H1 (cell line): ENCODE results near the gene FHIT. TPM values are rescaled to one million over a fixed set of nuclear protein-coding genes. Genes with fewer than 3 reads are reported as not detected.

Source experiments
- CTCF ChIA-PET: fragments of 300-600 bp; sonication (Branson Sonifier 250); formaldehyde crosslinking; loops from one replicate; lab custom pipeline; 2021; ENCODE audit not compliant: partially characterized antibody; lab: Charles Lee
- POLR2A ChIA-PET: fragments of 300-600 bp; sonication (Branson Sonifier 250); formaldehyde crosslinking; loops from one replicate; lab custom pipeline; 2021; ENCODE audit warnings: inconsistent platforms; ENCODE audit not compliant: partially characterized antibody; lab: Charles Lee
- DNase-seq, 2 experiments: peaks; one replicate each; pipeline versions ENCODE4 v3.0.0 to v3.0.0-alpha.2; 2010 to 2022; ENCODE audit warnings: low spot score in 2 of 2, low read depth in 1 of 2, mixed read lengths in 1 of 2
- FAIRE-seq: peaks from 2 replicates; lab custom pipeline; 2011; peaks lifted over from hg19 to GRCh38; lab: Jason Lieb, UNC
- H2AFZ ChIP-seq: 2 replicates; pipeline ENCODE4 v1.8.1; 2012; ENCODE audit warnings: low read length, inconsistent platforms
- H2AK5ac ChIP-seq: 2 replicates; pipeline ENCODE4 v1.6.1; 2013; ENCODE audit warnings: low read depth, low read length
- H2BK120ac ChIP-seq: replicated peaks from 2 replicates; pipeline ENCODE3; 2013; ENCODE audit warnings: low read depth, low read length, inconsistent platforms
- H2BK12ac ChIP-seq: 2 replicates; pipeline ENCODE4 v1.6.1; 2013; ENCODE audit warnings: low read depth, low read length
- H2BK15ac ChIP-seq: 2 replicates; pipeline ENCODE4 v1.6.1; 2013; ENCODE audit warnings: low read length
- H2BK20ac ChIP-seq: 2 replicates; pipeline ENCODE4 v1.6.1; 2013; ENCODE audit warnings: low read length
- H2BK5ac ChIP-seq: 2 replicates; pipeline ENCODE4 v1.6.1; 2013; ENCODE audit warnings: low read depth, low read length
- H3K14ac ChIP-seq: 2 replicates; pipeline ENCODE4 v1.6.1; 2013; ENCODE audit warnings: inconsistent platforms; ENCODE audit not compliant: insufficient read length
- H3K18ac ChIP-seq: 2 replicates; pipeline ENCODE4 v1.6.1; 2013; ENCODE audit warnings: low read length; ENCODE audit errors: extremely low read depth
- H3K23ac ChIP-seq: 2 replicates; pipeline ENCODE4 v1.6.1; 2013; ENCODE audit warnings: inconsistent platforms; ENCODE audit not compliant: insufficient read length
- H3K23me2 ChIP-seq: 2 replicates; pipeline ENCODE4 v1.6.1; 2013; ENCODE audit warnings: low read depth, low read length
- H3K27ac ChIP-seq: 2 replicates; pipeline ENCODE4 v1.6.1; 2011; ENCODE audit warnings: low read depth, low read length, inconsistent platforms
- H3K27me3 ChIP-seq, 4 experiments: replicated peaks in 1 of 4; 1 replicate in 1 of 4; 2 replicates in 3 of 4; pipeline versions ENCODE4 v1.6.1 to v1.8.1; 2011 to 2013; ENCODE audit warnings: low read length in 3 of 4, mild to moderate bottlenecking in 3 of 4, inconsistent platforms in 2 of 4, mixed read lengths in 2 of 4, moderate library complexity in 1 of 4; ENCODE audit not compliant: control insufficient read depth in 3 of 4, insufficient read depth in 3 of 4; ENCODE audit errors: extremely low read depth in 1 of 4
- H3K36me3 ChIP-seq, 4 experiments: 2 replicates each; pipeline versions ENCODE4 v1.6.1 to v1.8.1; 2011 to 2013; ENCODE audit warnings: mild to moderate bottlenecking in 4 of 4, low read length in 3 of 4, moderate library complexity in 2 of 4, control low read depth in 1 of 4, inconsistent platforms in 1 of 4; ENCODE audit not compliant: insufficient read depth in 4 of 4, control insufficient read depth in 2 of 4
- H3K4ac ChIP-seq: replicated peaks from 2 replicates; pipeline ENCODE3; 2013; ENCODE audit warnings: low read length, low read depth, mixed read lengths, inconsistent platforms; ENCODE audit not compliant: insufficient read length
- H3K4me1 ChIP-seq, 4 experiments: replicated peaks in 1 of 4; 1 replicate in 1 of 4; 2 replicates in 3 of 4; pipeline versions ENCODE4 v1.6.1 to v1.8.1; 2011 to 2013; ENCODE audit warnings: low read length in 3 of 4, inconsistent platforms in 2 of 4, mixed read lengths in 1 of 4; ENCODE audit not compliant: insufficient read depth in 4 of 4, control insufficient read depth in 3 of 4
- H3K4me2 ChIP-seq, 2 experiments: 2 replicates each; pipeline versions ENCODE4 v1.6.1 to v1.8.1; 2011 to 2013; ENCODE audit warnings: low read depth in 2 of 2, low read length in 2 of 2, control low read depth in 1 of 2, inconsistent platforms in 1 of 2, mild to moderate bottlenecking in 1 of 2; ENCODE audit not compliant: insufficient read depth in 1 of 2
- H3K4me3 ChIP-seq, 4 experiments: fragments of 200-600, 300-600 bp in 1 of 4; sonication (generic), shearing (Covaris generic), sonication (Bioruptor Twin) in 1 of 4; 2 replicates each; pipeline versions ENCODE4 v1.5.1 to v1.8.1; 2011 to 2016; ENCODE audit warnings: low read length in 4 of 4, low read depth in 3 of 4, control low read depth in 2 of 4, inconsistent platforms in 2 of 4, mild to moderate bottlenecking in 2 of 4, mixed read lengths in 1 of 4, moderate library complexity in 1 of 4; ENCODE audit not compliant: insufficient read depth in 2 of 4; ENCODE audit errors: extremely low read depth in 1 of 4
- H3K56ac ChIP-seq: replicated peaks from 2 replicates; pipeline ENCODE3; 2013; ENCODE audit warnings: low read depth, mild to moderate bottlenecking, mixed read lengths, low read length, inconsistent platforms; ENCODE audit not compliant: insufficient read length
- H3K79me1 ChIP-seq: 2 replicates; pipeline ENCODE4 v1.6.1; 2013; ENCODE audit warnings: low read depth, low read length, control low read depth
- H3K79me2 ChIP-seq, 2 experiments: 2 replicates each; pipeline versions ENCODE4 v1.6.1 to v1.8.1; 2012 to 2013; ENCODE audit warnings: low read length in 2 of 2, mild to moderate bottlenecking in 2 of 2, inconsistent platforms in 1 of 2; ENCODE audit not compliant: insufficient read depth in 2 of 2, control insufficient read depth in 1 of 2
- H3K9ac ChIP-seq, 4 experiments: replicated peaks in 1 of 4; 1 replicate in 1 of 4; 2 replicates in 3 of 4; pipeline versions ENCODE4 v1.6.1 to v1.8.1; 2011 to 2013; ENCODE audit warnings: low read depth in 3 of 4, low read length in 3 of 4, control low read depth in 2 of 4, mild to moderate bottlenecking in 2 of 4, moderate library complexity in 2 of 4, inconsistent platforms in 1 of 4; ENCODE audit errors: extremely low read depth in 1 of 4
- H3K9me3 ChIP-seq, 2 experiments: 2 replicates each; pipeline versions ENCODE4 v1.6.1 to v1.8.1; 2012 to 2013; ENCODE audit warnings: mild to moderate bottlenecking in 2 of 2, moderate library complexity in 2 of 2, control low read depth in 1 of 2, inconsistent platforms in 1 of 2, low read depth in 1 of 2, low read length in 1 of 2, mixed read lengths in 1 of 2; ENCODE audit not compliant: insufficient read depth in 2 of 2
- H4K20me1 ChIP-seq, 2 experiments: replicated peaks in 1 of 2; 2 replicates each; pipeline versions ENCODE3 to v1.8.1; 2011 to 2013; ENCODE audit warnings: inconsistent platforms in 2 of 2, low read length in 2 of 2, mild to moderate bottlenecking in 1 of 2; ENCODE audit not compliant: insufficient read depth in 2 of 2, control insufficient read depth in 1 of 2
- H4K5ac ChIP-seq: 2 replicates; pipeline ENCODE4 v1.6.1; 2013; ENCODE audit warnings: low read length, low read depth, mixed read lengths, inconsistent platforms; ENCODE audit not compliant: insufficient read length
- H4K8ac ChIP-seq: 2 replicates; pipeline ENCODE4 v1.8.0; 2013; ENCODE audit warnings: mild to moderate bottlenecking, moderate library complexity, low read length, inconsistent platforms; ENCODE audit not compliant: insufficient read depth; ENCODE audit errors: extremely low read depth
- H4K91ac ChIP-seq: replicated peaks from 2 replicates; pipeline ENCODE3; 2013; ENCODE audit warnings: low read length, mixed read lengths, inconsistent platforms; ENCODE audit not compliant: insufficient read length
- ASH2L ChIP-seq: fragments of 200-600, 300-600 bp; sonication (generic); IDR thresholded peaks from one replicate; pipeline ENCODE4 v1.7.1; 2017; ENCODE audit warnings: low read length
- ATF2 ChIP-seq: IDR thresholded peaks from 2 replicates; pipeline ENCODE4 v1.6.1; 2012; ENCODE audit warnings: low read length, inconsistent platforms
- ATF3 ChIP-seq: IDR thresholded peaks from 2 replicates; pipeline ENCODE4 v1.6.1; 2011; ENCODE audit warnings: low read depth, mild to moderate bottlenecking, low read length; ENCODE audit not compliant: insufficient read depth
- BCL11A ChIP-seq, 2 experiments: IDR thresholded peaks; one replicate each; pipeline ENCODE4 v1.6.1; 2011; ENCODE audit warnings: low read depth in 2 of 2, low read length in 2 of 2, mild to moderate bottlenecking in 2 of 2
- CREB1 ChIP-seq: IDR thresholded peaks from 2 replicates; pipeline ENCODE4 v1.6.1; 2012; ENCODE audit warnings: inconsistent platforms
- E2F6 ChIP-seq: IDR thresholded peaks from 2 replicates; pipeline ENCODE4 v1.6.1; 2012; ENCODE audit warnings: inconsistent platforms
- EGR1 ChIP-seq: IDR thresholded peaks from 2 replicates; pipeline ENCODE4 v1.6.1; 2011; ENCODE audit warnings: low read depth, low read length, borderline replicate concordance
- HDAC2 ChIP-seq, 2 experiments: fragments of 300-600 bp in 1 of 2; sonication (generic) in 1 of 2; IDR thresholded peaks; 2 replicates each; pipeline ENCODE4 v1.6.1; 2011 to 2012; ENCODE audit warnings: low read depth in 2 of 2, low read length in 2 of 2, mild to moderate bottlenecking in 2 of 2, moderate library complexity in 2 of 2, borderline replicate concordance in 1 of 2, inconsistent platforms in 1 of 2
- NANOG ChIP-seq: IDR thresholded peaks from 2 replicates; pipeline ENCODE4 v1.6.1; 2011; ENCODE audit warnings: low read length, low read depth, mild to moderate bottlenecking, inconsistent platforms; ENCODE audit not compliant: insufficient read depth, poor library complexity, severe bottlenecking
- RXRA ChIP-seq: IDR thresholded peaks from 2 replicates; pipeline ENCODE4 v1.6.1; 2011; ENCODE audit warnings: low read depth, mild to moderate bottlenecking, low read length, moderate library complexity; ENCODE audit not compliant: insufficient read depth
- SIX5 ChIP-seq: IDR thresholded peaks from 2 replicates; pipeline ENCODE4 v1.6.1; 2011; ENCODE audit warnings: mild to moderate bottlenecking, low read depth, low read length
- SUZ12 ChIP-seq: fragments of 200-600 bp; sonication (generic); IDR thresholded peaks from 2 replicates; pipeline ENCODE4 v1.6.1; 2012; ENCODE audit warnings: mild to moderate bottlenecking, inconsistent platforms, low read length, moderate library complexity, mixed read lengths
- TAF1 ChIP-seq: IDR thresholded peaks from 2 replicates; pipeline ENCODE4 v1.6.1; 2011; ENCODE audit warnings: mild to moderate bottlenecking, low read depth, low read length
- polyA plus RNA-seq, 7 experiments: library from polyadenylated mRNA; depleted of rRNA in 3 of 7; stranded (reverse) in 5 of 7; unstranded in 2 of 7; fragments of >200 nt in 5 of 7; fragments of 200-250 nt in 2 of 7; gene quantifications; 1 replicate in 5 of 7; 2 replicates in 1 of 7; 4 replicates in 1 of 7; pipeline versions ENCODE4 v1.2.1 to v1.2.3, GENCODE V29; 2011 to 2013; ENCODE audit warnings: missing spikeins in 2 of 7, mixed read lengths in 2 of 7
- total RNA-seq: library from RNA; stranded (reverse); fragmentation: NEBNext Ultra II Directional; extraction: Animal tissue kit (Norgen Biotek cat#: 25700); gene quantifications from 2 replicates; pipeline ENCODE4 v1.2.1, GENCODE V29; 2021

FHIT gene
- total and polyA plus RNA-seq, 2 of the 8 experiments (the other 6 are each of a cell fraction or from before 2014, with no cell fraction given), result 1.2 to 3.2 TPM

GRCh38 chr3:60023189-60023588 lies 1228.1 kb downstream of the FHIT start:
- Histone ChIP-seq H3K36me3 (no peaks in the 10 kb centered on the region), H2BK15ac (no peak overlapping the region), H3K9ac (no peak overlapping the region), H2BK12ac (no peak overlapping the region), H3K9me3 (no peaks in the 10 kb centered on the region), H3K23me2 (no peaks in the 10 kb centered on the region), H3K4me3 (no peak overlapping the region), H3K56ac (no peak overlapping the region), H3K79me1 (no peaks in the 10 kb centered on the region), H3K4me2 (no peak overlapping the region), H3K18ac (no peak overlapping the region), H3K23ac (no peak overlapping the region), H3K27me3 (no peaks in the 10 kb centered on the region), H3K14ac (no peak overlapping the region), H4K8ac (no peak overlapping the region), H2BK120ac (no peak overlapping the region), H3K27ac (no peak overlapping the region), H4K91ac (no peak overlapping the region), H3K4ac (no peak overlapping the region), H2BK20ac (no peak overlapping the region), H2AFZ (no peak overlapping the region), H3K4me1 (no peaks in the 10 kb centered on the region), H4K20me1 (no peaks in the 10 kb centered on the region), H4K5ac (no peak overlapping the region), H2BK5ac (no peak overlapping the region), H3K79me2 (no peaks in the 10 kb centered on the region), H2AK5ac (no peak overlapping the region)
- DNase-seq (no peak), FAIRE-seq (no peak)
- CTCF ChIA-PET, result no interaction called here
- POLR2A ChIA-PET, result no interaction called here
- no peak for TF ChIP-seq ATF3
- no peak for TF ChIP-seq NANOG
- no peak for TF ChIP-seq RXRA
- TF ChIP-seq HDAC2 (IDR thresholded peaks at IDR 0.05; ENCODE audit: borderline replicate concordance in 1 of 2, low read depth in 2 of 2, low read length in 2 of 2), result no peak
- TF ChIP-seq ATF2, result no peak
- no peak for TF ChIP-seq TAF1
- no peak for TF ChIP-seq EGR1
- no peak for TF ChIP-seq SUZ12
- TF ChIP-seq ASH2L, result no peak
- TF ChIP-seq E2F6, result no peak
- TF ChIP-seq SIX5, result no peak
- TF ChIP-seq BCL11A (IDR thresholded peaks at IDR 0.05; ENCODE audit: low read depth in 2 of 2, low read length in 2 of 2), result no peak
- no peak for TF ChIP-seq CREB1
